ENCODE data around the gene MYL7. TPM values are rescaled to one million over a fixed set of nuclear protein-coding genes. Genes with fewer than 3 reads are reported as not detected.
"Not testable (repeated sequence)": the region's sequence is repeated elsewhere in the genome, so short reads cannot be mapped to it uniquely, and the experiment has no call there.

Gene MYL7
- total RNA-seq, 2 donors from 2014 or later: 20,486 to 20,690 TPM

- DNase-seq: no peak
- ATAC-seq: no peak
- intact Hi-C loops (cut with DNase I): loop anchor here in 1 of 2 donors (5.0 to 10.0 kb wide), 2 partner anchors 53 to 65 kb away; no protein-coding TSS in a partner anchor
These were observed 896 bp upstream of the MYL7 start for GRCh38 chr7:44142028-44142427.

GRCh38 chr7:44140341-44140740 is 791 bp downstream of the MYL7 start:
- ATAC-seq (peak; percentile 0 to 2), DNase-seq (no peak)
- intact Hi-C loops (cut with DNase I): loop anchor here in 1 of 2 donors (5.0 to 10.0 kb wide), 2 partner anchors 54 to 63 kb away; no protein-coding TSS in a partner anchor

GRCh38 chr7:44139311-44140010 is 1.7 kb downstream of the MYL7 start:
- intact Hi-C loops (cut with DNase I): loop anchor here in 1 of 2 donors (5.0 to 10.0 kb wide), 2 partner anchors 55 to 62 kb away; no protein-coding TSS in a partner anchor
- ATAC-seq: no peak

GRCh38 chr7:44138698-44139097 is 2.4 kb downstream of the MYL7 start:
- intact Hi-C loops (cut with DNase I): no loop called here
- ATAC-seq (peak; percentile 0 to 10), DNase-seq (no peak)

More at GRCh38 chr7:44139311-44140010, 1.7 kb downstream of the MYL7 start:
- DNase-seq: no peak

- DNase-seq (no peak), ATAC-seq (no peak)
- intact Hi-C loops (cut with DNase I): no loop called here
These were observed 4.4 kb downstream of the MYL7 start for GRCh38 chr7:44136731-44137130.

- ATAC-seq (no peak), DNase-seq (peak; percentile 18)
- intact Hi-C loops (cut with DNase I): no loop called here
These were observed 6.0 kb downstream of the MYL7 start for GRCh38 chr7:44134943-44135628.

- DNase-seq: no peak
- intact Hi-C loops (cut with DNase I): no loop called here
- ATAC-seq: no peak
These were observed 7.8 kb downstream of the MYL7 start for GRCh38 chr7:44133295-44133694.

- ATAC-seq (peak; percentile 81 to 89), DNase-seq (peak; percentile 62)
- intact Hi-C loops (cut with DNase I): no loop called here
These were observed 9.1 kb downstream of the MYL7 start for GRCh38 chr7:44132039-44132438.

GRCh38 chr7:44131173-44132029 is 9.7 kb downstream of the MYL7 start:
- peak; percentile 47 to 51 for ATAC-seq
- intact Hi-C loops (cut with DNase I): no loop called here
- peak; percentile 18 for DNase-seq

GRCh38 chr7:44128721-44129582 is 12.2 kb downstream of the MYL7 start:
- intact Hi-C loops (cut with DNase I): no loop called here
- peak; percentile 50 to 60 for ATAC-seq
- peak; percentile 17 for DNase-seq

GRCh38 chr7:44127161-44127560 is 14.0 kb downstream of the MYL7 start:
- intact Hi-C loops (cut with DNase I): no loop called here
- no peak for DNase-seq
- no peak for ATAC-seq

- ATAC-seq; DNase-seq; intact Hi-C loops (cut with DNase I): not testable (repeated sequence)
These were observed 14.6 kb downstream of the MYL7 start for GRCh38 chr7:44126574-44126973.

- DNase-seq (no peak), ATAC-seq (no peak)
- intact Hi-C loops (cut with DNase I): loop anchor here (5.0 kb wide), 2 partner anchors 43 to 48 kb away; partner anchors contain the start of gene POLM (in 1 of the 2)
These were observed 16.3 kb downstream of the MYL7 start for GRCh38 chr7:44124822-44125202.

GRCh38 chr7:44123190-44124003 is 17.7 kb downstream of the MYL7 start, which contains the start of gene POLD2:
Gene POLD2 (minus strand): TSS chr7:44123548. CDS start chr7:44122053, 1,495 bp downstream.
- DNase-seq (peak; percentile 99), ATAC-seq (peak; percentile 98 to 99)
- intact Hi-C loops (cut with DNase I): loop anchor here (5.0 kb wide), 2 partner anchors 41 to 46 kb away; partner anchors contain the start of gene POLM (in 1 of the 2)

- DNase-seq (no peak), ATAC-seq (no peak)
- intact Hi-C loops (cut with DNase I): loop anchor here (5.0 kb wide), 2 partner anchors 40 to 45 kb away; partner anchors contain the start of gene POLM (in 1 of the 2)
These were observed 18.6 kb downstream of the MYL7 start for GRCh38 chr7:44122529-44122928.

- intact Hi-C loops (cut with DNase I): loop anchor here (5.0 kb wide), 2 partner anchors 40 to 45 kb away; partner anchors contain the start of gene POLM (in 1 of the 2)
- DNase-seq: no peak
- no peak for ATAC-seq
These were observed 19.2 kb downstream of the MYL7 start for GRCh38 chr7:44121761-44122420.

- ATAC-seq (no peak), DNase-seq (no peak)
- intact Hi-C loops (cut with DNase I): loop anchor here (5.0 kb wide), 2 partner anchors 38 to 43 kb away; partner anchors contain the start of gene POLM (in 1 of the 2)
These were observed 20.7 kb downstream of the MYL7 start for GRCh38 chr7:44120395-44120794.
